T-cell (primary cell): ENCODE measurements around the gene CD2. TPM values are rescaled to one million over a fixed set of nuclear protein-coding genes. Genes with fewer than 3 reads are reported as not detected.
A peak's percentile ranks its signal among the peaks of the same experiment; 100 is the strongest.

Experiments
- ATAC-seq, 4 experiments: fragments of 200-7000 bp in 3 of 4; fragments of 150-1000 bp in 1 of 4; cut with Tn5 transposase; replicated peaks in 1 of 4; 1 replicate in 3 of 4; 2 replicates in 1 of 4; pipeline ENCODE4 v1.10.0; 2021; ENCODE audit warnings: moderate library complexity in 3 of 4, mild to moderate bottlenecking in 2 of 4, moderate number of reproducible peaks in 1 of 4
- CTCF ChIA-PET, 2 donors: fragments of 300-600 bp; sonication (Branson Sonifier 250); formaldehyde crosslinking; loops; one replicate each; lab custom pipeline; 2022; ENCODE audit warnings: antibody characterized with exemption in 2 of 2; lab: Charles Lee
- POLR2A ChIA-PET, 2 donors: fragments of 300-600 bp; sonication (Branson Sonifier 250); formaldehyde crosslinking; loops; one replicate each; lab custom pipeline; 2022; ENCODE audit warnings: antibody characterized with exemption in 2 of 2; lab: Charles Lee
- DNase-seq, 35 experiments: peaks; one replicate each; pipeline versions ENCODE4 v3.0.0 to v3.0.0-alpha.2; 2013 to 2023
- H3K27ac ChIP-seq: one replicate; pipeline ENCODE4 v1.5.1; 2013; ENCODE audit warnings: low read length
- H3K27me3 ChIP-seq, 2 experiments: replicated peaks in 1 of 2; 1 replicate in 1 of 2; 2 replicates in 1 of 2; pipeline versions ENCODE4 v1.6.1 to v1.7.0; 2013; ENCODE audit warnings: low read length in 1 of 2, mixed read lengths in 1 of 2; ENCODE audit not compliant: control insufficient read depth in 2 of 2, insufficient read depth in 2 of 2; ENCODE audit errors: extremely low read depth in 1 of 2
- H3K36me3 ChIP-seq, 2 donors: 1 replicate in 1 of 2; 2 replicates in 1 of 2; pipeline versions ENCODE4 v1.6.1 to v1.7.0; 2013; ENCODE audit warnings: low read length in 1 of 2; ENCODE audit not compliant: control insufficient read depth in 2 of 2, insufficient read depth in 1 of 2; ENCODE audit errors: extremely low read depth in 1 of 2
- H3K4me1 ChIP-seq, 2 experiments: 1 replicate in 1 of 2; 2 replicates in 1 of 2; pipeline versions ENCODE4 v1.6.1 to v1.7.0; 2013; ENCODE audit warnings: low read length in 2 of 2, mixed read lengths in 1 of 2; ENCODE audit not compliant: insufficient read depth in 2 of 2, control insufficient read depth in 1 of 2; ENCODE audit errors: extremely low read depth in 1 of 2
- H3K4me3 ChIP-seq, 2 donors: 1 replicate in 1 of 2; 2 replicates in 1 of 2; pipeline versions ENCODE4 v1.5.1 to v1.7.0; 2013; ENCODE audit warnings: mild to moderate bottlenecking in 2 of 2, low read length in 1 of 2, moderate library complexity in 1 of 2; ENCODE audit not compliant: control insufficient read depth in 1 of 2; ENCODE audit errors: extremely low read depth in 1 of 2
- H3K9me3 ChIP-seq: 2 replicates; pipeline ENCODE4 v1.7.0; 2013
- H3K27ac Mint-ChIP-seq, 2 donors: one replicate each; pipeline ENCODE4 v1.8.0; 2020 to 2021; ENCODE audit warnings: mild to moderate bottlenecking in 2 of 2, mixed read lengths in 2 of 2
- H3K27me3 Mint-ChIP-seq, 2 donors: one replicate each; pipeline ENCODE4 v1.8.0; 2021 to 2022; ENCODE audit warnings: mixed read lengths in 2 of 2
- H3K36me3 Mint-ChIP-seq: one replicate; pipeline ENCODE4 v1.8.0; 2021; ENCODE audit warnings: mixed read lengths
- H3K4me1 Mint-ChIP-seq, 3 donors: one replicate each; pipeline ENCODE4 v1.8.0; 2020 to 2022; ENCODE audit warnings: mixed read lengths in 3 of 3, mild to moderate bottlenecking in 1 of 3
- H3K4me3 Mint-ChIP-seq, 3 donors: one replicate each; pipeline ENCODE4 v1.8.0; 2020 to 2022; ENCODE audit warnings: mild to moderate bottlenecking in 3 of 3, mixed read lengths in 3 of 3, moderate library complexity in 3 of 3
- H3K9me3 Mint-ChIP-seq, 3 donors: one replicate each; pipeline ENCODE4 v1.8.0; 2020 to 2022; ENCODE audit warnings: mixed read lengths in 3 of 3
- WGBS: methylation state at CpG from one replicate; pipeline ENCODE4 v1.1.5; 2013; ENCODE audit warnings: missing lambda C conversion rate; ENCODE audit not compliant: insufficient coverage; 5-methylcytosine and 5-hydroxymethylcytosine counted together
- total RNA-seq, 35 experiments: library from RNA in 6 of 35; stranded (reverse) in 6 of 35; fragments of 120-200 nt in 1 of 35; gene quantifications; one replicate each; pipeline versions ENCODE4 v1.2.1 to v1.2.4 and lab custom pipeline; 2013 to 2026

The CD2 gene
- total RNA-seq, 5 donors from 2014 or later (not counting 1 experiment from before 2014, with no cell fraction given), result 119 to 209 (median 158) TPM

DNA sequence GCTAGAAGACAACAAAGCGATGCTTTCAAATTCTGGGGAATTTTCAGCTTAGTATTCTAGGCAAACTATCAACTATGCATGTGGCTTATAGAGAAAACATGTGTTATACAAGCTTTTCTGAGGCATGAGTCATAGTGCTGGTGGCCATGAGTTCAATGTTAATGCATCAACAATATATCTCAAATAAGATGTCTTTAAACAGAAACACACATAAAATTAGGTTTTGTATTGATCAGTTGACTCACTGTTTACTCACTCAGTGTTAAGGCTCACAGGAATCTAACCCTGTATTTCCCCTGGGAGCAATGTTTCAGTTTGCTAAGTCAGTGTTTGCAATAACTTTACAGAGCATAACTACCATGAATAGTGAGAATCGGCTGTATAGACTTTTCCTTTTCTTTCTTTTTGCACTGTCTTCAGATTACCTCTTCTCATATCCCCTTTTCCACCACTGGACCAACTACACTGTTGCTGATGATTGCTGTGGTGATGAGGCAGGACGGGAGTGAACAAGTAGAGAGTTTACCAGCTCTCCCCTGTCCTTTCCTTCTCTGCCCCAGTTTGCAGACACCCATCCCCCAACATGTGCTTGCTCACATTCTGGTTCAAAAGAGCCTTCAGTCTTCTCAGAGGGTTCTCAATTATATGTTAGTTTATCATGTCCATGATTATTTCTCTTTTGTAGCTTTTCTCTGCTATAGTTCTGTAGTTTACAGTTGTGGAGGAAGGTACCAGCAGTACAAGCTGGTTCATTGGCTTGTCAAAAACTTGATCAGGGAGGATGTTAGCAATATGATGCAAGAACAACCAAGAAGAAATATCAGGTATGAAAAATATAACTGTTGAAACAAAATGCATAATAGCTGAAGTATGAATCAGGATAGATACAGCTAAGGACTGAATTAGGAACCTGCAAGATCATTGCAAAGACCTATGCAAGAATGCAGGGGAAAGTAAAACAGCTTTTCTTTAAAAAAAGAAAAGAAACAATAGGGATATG lies 23.9 kb downstream of the CD2 start:
- H3K4me3 ChIP-seq, result no peak overlapping the region
- CTCF ChIA-PET, result interaction anchor here (0.6 to 0.8 kb wide), 2 partner anchors 8 to 23 kb away, joined by 3 read pairs; no protein-coding TSS in a partner anchor
- WGBS, result no CpG with 5 or more reads among the region's 3 CpGs
- H3K27me3 Mint-ChIP-seq, result no peaks in the 10 kb centered on the region
- H3K36me3 ChIP-seq, result no peaks in the 10 kb centered on the region
- H3K27ac ChIP-seq, result no peak overlapping the region
- H3K4me1 Mint-ChIP-seq, result peaks cover 23 to 29% (median 26%) of the 10 kb centered on the region in 3 donors
- H3K9me3 Mint-ChIP-seq, result no peaks in the 10 kb centered on the region
- DNase-seq, result no peak
- H3K9me3 ChIP-seq, result no peaks in the 10 kb centered on the region
- peaks cover 3 to 5% of the 10 kb centered on the region in 2 experiments for H3K4me1 ChIP-seq
- POLR2A ChIA-PET, result interaction anchor here in 1 of 2 donors (0.7 kb wide), 1 partner anchor 9 kb away, joined by 3 read pairs; no protein-coding TSS in a partner anchor
- peak overlapping the region in 1 of 3 donors; percentile 30 for H3K4me3 Mint-ChIP-seq
- no peaks in the 10 kb centered on the region for H3K27me3 ChIP-seq
- peak in 3 of 4 experiments; percentile 63 to 82 (median 78) for ATAC-seq
- H3K27ac Mint-ChIP-seq, result peak overlapping the region; percentile 40 to 66
- peaks cover 9% of the 10 kb centered on the region for H3K36me3 Mint-ChIP-seq

DNA sequence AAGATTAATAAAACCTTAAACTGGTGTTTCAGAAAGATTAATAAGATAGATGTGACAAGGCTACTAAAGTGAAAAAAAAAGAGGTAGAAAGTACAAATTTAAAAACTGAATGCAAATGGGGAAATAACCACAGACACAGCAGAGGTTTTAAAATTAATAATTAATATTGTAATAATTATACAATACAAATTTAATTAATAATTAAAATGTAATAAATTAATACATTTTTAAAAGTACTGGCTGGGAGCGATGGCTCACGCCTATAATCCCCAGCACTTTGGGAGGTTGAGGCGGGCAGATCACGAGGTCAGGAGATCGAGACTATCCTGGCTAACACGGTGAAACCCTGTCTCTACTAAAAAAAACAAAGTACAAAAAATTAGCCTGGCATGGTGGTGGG lies 26.8 kb downstream of the CD2 start:
- no peak for DNase-seq
- Histone ChIP-seq H3K9me3 (no peaks in the 10 kb centered on the region), H3K27me3 (no peaks in the 10 kb centered on the region), H3K27ac (no peak overlapping the region), H3K4me1 (peaks cover 5 to 10% of the 10 kb centered on the region in 2 experiments), H3K36me3 (no peaks in the 10 kb centered on the region), H3K4me3 (no peak overlapping the region)
- ATAC-seq, result no peak
- H3K27ac Mint-ChIP-seq, result no peak overlapping the region
- no CpG with 5 or more reads among the region's 6 CpGs for WGBS
- peaks cover 19 to 25% (median 25%) of the 10 kb centered on the region in 3 donors for H3K4me1 Mint-ChIP-seq
- no peaks in the 10 kb centered on the region for H3K27me3 Mint-ChIP-seq
- no peak overlapping the region for H3K4me3 Mint-ChIP-seq
- CTCF ChIA-PET, result interaction anchor here in 1 of 2 donors (0.7 kb wide), 1 partner anchor 12 kb away, joined by 8 read pairs; no protein-coding TSS in a partner anchor
- POLR2A ChIA-PET, result interaction anchor here in 1 of 2 donors (0.5 kb wide), 1 partner anchor 24 kb away, joined by 3 read pairs; no protein-coding TSS in a partner anchor
- peaks cover 4% of the 10 kb centered on the region for H3K36me3 Mint-ChIP-seq
- H3K9me3 Mint-ChIP-seq, result peaks cover 3 to 4% (median 4%) of the 10 kb centered on the region in 3 donors

DNA sequence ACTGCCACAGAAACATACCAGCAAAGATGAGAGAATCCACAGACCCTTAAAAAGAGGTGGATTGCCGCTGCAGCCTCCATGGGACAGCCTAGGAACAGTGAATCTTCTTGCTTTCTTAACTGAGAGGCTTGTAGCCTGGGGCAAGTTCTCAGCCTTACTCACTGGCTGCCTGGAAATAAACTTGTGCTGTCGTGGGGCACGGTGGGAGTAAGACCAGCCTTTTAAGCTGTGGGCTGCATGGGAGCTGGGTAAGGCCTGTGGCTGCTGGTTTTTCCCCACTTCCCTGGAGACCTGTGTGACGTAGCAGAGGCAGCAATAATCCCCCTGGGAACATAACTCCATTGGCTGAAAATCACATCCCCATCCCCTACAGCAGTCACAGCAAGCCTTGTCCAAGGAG lies 30.8 kb downstream of the CD2 start:
- peak overlapping the region in 1 of 2 donors; percentile 13 for H3K27ac Mint-ChIP-seq
- ATAC-seq (no peak), DNase-seq (no peak)
- H3K36me3 ChIP-seq, result no peaks in the 10 kb centered on the region
- peaks cover 0 to 7% of the 10 kb centered on the region in 2 experiments for H3K4me1 ChIP-seq
- no peak overlapping the region for H3K4me3 Mint-ChIP-seq
- H3K9me3 Mint-ChIP-seq, result peaks cover 4 to 17% (median 9%) of the 10 kb centered on the region in 3 donors
- H3K27me3 Mint-ChIP-seq, result no peaks in the 10 kb centered on the region
- peaks cover 16% of the 10 kb centered on the region for H3K36me3 Mint-ChIP-seq
- no peaks in the 10 kb centered on the region for H3K9me3 ChIP-seq
- no peak overlapping the region for H3K4me3 ChIP-seq
- CTCF ChIA-PET, result no interaction called here
- POLR2A ChIA-PET, result no interaction called here
- no peaks in the 10 kb centered on the region for H3K27me3 ChIP-seq
- no peak overlapping the region for H3K27ac ChIP-seq
- WGBS, result 100% methylated on average over 4 of the region's 4 CpGs
- peaks cover 5 to 30% (median 18%) of the 10 kb centered on the region in 3 donors for H3K4me1 Mint-ChIP-seq

DNA sequence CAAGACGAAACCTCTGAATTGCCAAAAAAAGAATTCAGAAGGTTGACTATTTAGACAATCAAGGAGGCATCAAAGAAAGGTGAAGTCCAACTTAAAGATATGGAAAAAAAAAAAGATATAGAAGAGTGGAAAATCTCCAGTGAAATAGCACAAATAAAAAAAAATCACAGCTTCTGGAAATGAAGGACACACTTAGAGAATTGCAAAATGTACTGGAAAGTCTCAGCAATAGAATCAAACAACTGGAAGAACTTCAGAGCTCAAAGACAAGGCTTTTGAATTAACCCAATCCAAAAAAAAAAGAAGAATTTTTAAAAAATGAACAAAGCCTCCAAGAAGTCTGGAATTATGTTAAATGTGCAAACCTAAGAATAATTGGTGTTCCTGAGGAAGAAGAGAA lies 31.8 kb downstream of the CD2 start:
- Mint-ChIP-seq H3K4me3 (no peak overlapping the region), H3K36me3 (peaks cover 16% of the 10 kb centered on the region), H3K4me1 (peaks cover 12 to 35% (median 24%) of the 10 kb centered on the region in 3 donors), H3K27ac (no peak overlapping the region), H3K9me3 (peaks cover 4 to 17% (median 9%) of the 10 kb centered on the region in 3 donors), H3K27me3 (no peaks in the 10 kb centered on the region)
- no peak overlapping the region for H3K27ac ChIP-seq
- no peaks in the 10 kb centered on the region for H3K36me3 ChIP-seq
- H3K4me1 ChIP-seq, result peaks cover 0 to 7% of the 10 kb centered on the region in 2 experiments
- CTCF ChIA-PET, result interaction anchor here (0.5 to 1.1 kb wide), 2 partner anchors 32 to 41 kb away, joined by 3 read pairs; partner anchors contain the start of gene CD2 (in 1 of the 2)
- DNase-seq (no peak), ATAC-seq (no peak)
- WGBS, result no CpG with 5 or more reads among the region's 1 CpG
- POLR2A ChIA-PET, result interaction anchor here (0.7 to 0.9 kb wide), 2 partner anchors 15 to 829 kb away, joined by 3 read pairs; no protein-coding TSS in a partner anchor
- H3K27me3 ChIP-seq, result no peaks in the 10 kb centered on the region
- no peaks in the 10 kb centered on the region for H3K9me3 ChIP-seq
- no peak overlapping the region for H3K4me3 ChIP-seq

DNA sequence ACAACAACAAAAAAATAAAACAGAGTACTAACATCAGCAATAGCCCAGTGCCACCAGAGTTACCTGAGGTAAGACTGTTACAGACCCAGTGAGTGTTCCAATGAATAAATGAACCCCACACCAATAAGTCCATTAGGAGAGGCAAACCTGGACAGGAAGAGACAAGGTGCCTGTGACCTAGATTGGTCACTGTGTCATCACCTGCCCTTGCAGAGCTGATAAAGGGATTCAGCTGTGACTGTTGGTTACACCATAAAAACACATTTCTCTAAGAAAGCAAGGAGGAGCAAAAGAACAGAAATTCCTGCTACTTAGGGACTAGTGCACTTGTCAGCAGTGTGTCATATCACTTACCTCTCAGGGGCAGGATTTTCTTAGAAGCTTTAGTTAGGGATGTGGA lies 37.5 kb downstream of the CD2 start:
- H3K9me3 ChIP-seq, result no peaks in the 10 kb centered on the region
- peak in 1 of 4 experiments; percentile 23 for ATAC-seq
- no peaks in the 10 kb centered on the region for H3K27me3 ChIP-seq
- ChIA-PET CTCF (interaction anchor here in 1 of 2 donors (0.9 kb wide), 1 partner anchor 85 kb away, joined by 3 read pairs; no protein-coding TSS in a partner anchor), POLR2A (no interaction called here)
- Mint-ChIP-seq H3K27me3 (no peaks in the 10 kb centered on the region), H3K4me1 (peaks cover 28 to 60% (median 57%) of the 10 kb centered on the region in 3 donors), H3K9me3 (peaks cover 0 to 7% (median 0%) of the 10 kb centered on the region in 3 donors), H3K27ac (no peak overlapping the region), H3K36me3 (peaks cover 7% of the 10 kb centered on the region), H3K4me3 (no peak overlapping the region)
- H3K27ac ChIP-seq, result no peak overlapping the region
- H3K36me3 ChIP-seq, result no peaks in the 10 kb centered on the region
- peaks cover 5 to 12% of the 10 kb centered on the region in 2 experiments for H3K4me1 ChIP-seq
- no peak for DNase-seq
- no peak overlapping the region for H3K4me3 ChIP-seq

DNA sequence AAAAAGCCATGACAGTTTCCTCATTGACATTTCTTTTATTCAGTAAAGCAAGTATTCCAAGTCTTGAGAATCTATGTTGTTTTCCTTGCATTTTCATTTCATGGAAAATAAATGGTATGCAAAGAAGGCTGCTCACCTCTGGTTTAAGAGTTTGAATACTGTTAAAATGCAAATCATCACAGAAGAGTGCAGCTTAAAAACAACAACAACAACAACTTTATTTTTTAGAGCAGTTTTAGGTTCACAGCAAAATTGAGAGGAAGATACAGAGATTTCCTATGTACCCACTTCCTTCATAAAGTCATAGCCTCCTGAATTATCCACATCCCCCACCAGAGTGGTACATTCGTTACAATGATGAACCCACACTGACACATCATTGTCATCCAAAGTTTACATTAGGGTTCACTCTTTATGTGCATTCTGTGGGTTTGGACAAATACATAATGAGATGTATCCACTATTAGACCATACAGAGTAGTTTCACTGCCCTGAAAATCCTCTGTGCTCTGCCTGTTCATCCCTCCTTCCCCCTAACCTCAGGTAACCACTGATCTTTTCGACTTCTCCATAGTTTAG lies 39.2 kb downstream of the CD2 start:
- Histone ChIP-seq H3K27me3 (no peaks in the 10 kb centered on the region), H3K9me3 (no peaks in the 10 kb centered on the region), H3K4me1 (peaks cover 5 to 25% of the 10 kb centered on the region in 2 experiments), H3K4me3 (no peak overlapping the region), H3K36me3 (no peaks in the 10 kb centered on the region), H3K27ac (no peak overlapping the region)
- WGBS, result no CpG with 5 or more reads among the region's 2 CpGs
- Mint-ChIP-seq H3K9me3 (no peaks in the 10 kb centered on the region), H3K27me3 (no peaks in the 10 kb centered on the region), H3K4me1 (peaks cover 42 to 64% (median 61%) of the 10 kb centered on the region in 3 donors), H3K27ac (peak overlapping the region in 1 of 2 donors; percentile 6), H3K36me3 (no peaks in the 10 kb centered on the region), H3K4me3 (no peak overlapping the region)
- POLR2A ChIA-PET, result interaction anchor here (0.5 to 0.6 kb wide), 2 partner anchors 11 to 394 kb away, joined by 3 read pairs; no protein-coding TSS in a partner anchor
- ATAC-seq, result no peak
- no peak for DNase-seq
- CTCF ChIA-PET, result interaction anchor here in 1 of 2 donors (0.5 to 1.0 kb wide), 2 partner anchors 244 to 279 kb away, joined by 3 read pairs; no protein-coding TSS in a partner anchor
